NT2/D1 (cell line): ENCODE data around the gene UIMC1.
"Not testable (repeated sequence)": the region's sequence is repeated elsewhere in the genome, so short reads cannot be mapped to it uniquely, and the experiment has no call there.

ENCODE experiments used
- DNase-seq: peaks from one replicate; pipeline ENCODE4 v3.0.0-alpha.2; 2011; ENCODE audit warnings: low read depth, low spot score
- H3K27me3 ChIP-seq: 2 replicates; pipeline ENCODE4 v1.6.0; 2011; ENCODE audit warnings: mild to moderate bottlenecking; ENCODE audit not compliant: insufficient read length, insufficient read depth
- H3K36me3 ChIP-seq: 2 replicates; pipeline ENCODE4 v1.6.1; 2011; ENCODE audit warnings: mild to moderate bottlenecking, low read length, mixed read lengths; ENCODE audit not compliant: insufficient read depth, insufficient read length
- H3K4me1 ChIP-seq: 2 replicates; pipeline ENCODE4 v1.5.1; 2011; ENCODE audit not compliant: insufficient read depth, insufficient read length
- H3K4me3 ChIP-seq: 2 replicates; pipeline ENCODE4 v1.5.1; 2011; ENCODE audit warnings: low read depth; ENCODE audit not compliant: insufficient read length
- H3K9ac ChIP-seq: 2 replicates; pipeline ENCODE4 v1.6.0; 2011; ENCODE audit warnings: low read depth; ENCODE audit not compliant: insufficient read length
- H3K9me3 ChIP-seq: 2 replicates; pipeline ENCODE4 v1.5.1; 2011; ENCODE audit warnings: mild to moderate bottlenecking, low read length; ENCODE audit not compliant: insufficient read depth
- SUZ12 ChIP-seq: IDR thresholded peaks from 2 replicates; pipeline ENCODE4 v1.6.1; 2011; ENCODE audit not compliant: insufficient read length, insufficient read depth; ENCODE audit errors: extremely low read depth
- YY1 ChIP-seq: IDR thresholded peaks from 2 replicates; pipeline ENCODE4 v1.6.1; 2011; ENCODE audit not compliant: insufficient read length, insufficient read depth
- ZNF274 ChIP-seq: IDR thresholded peaks from 2 replicates; pipeline ENCODE4 v1.6.1; 2011; ENCODE audit warnings: mild to moderate bottlenecking, low read depth, low read length

Gene UIMC1

GRCh38 chr5:176876506-176877431 is 129.8 kb downstream of the UIMC1 start:
- Histone ChIP-seq H3K27me3 (peaks cover 7% of the 10 kb centered on the region), H3K9ac (no peak overlapping the region), H3K9me3 (no peaks in the 10 kb centered on the region), H3K4me1 (peaks cover 11% of the 10 kb centered on the region), H3K4me3 (no peak overlapping the region), H3K36me3 (no peaks in the 10 kb centered on the region)
- no peak for DNase-seq
- TF ChIP-seq ZNF274: no peak
- no peak for TF ChIP-seq YY1
- TF ChIP-seq SUZ12: no peak

GRCh38 chr5:176875783-176876505 is 130.6 kb downstream of the UIMC1 start:
- H3K9me3 ChIP-seq: no peaks in the 10 kb centered on the region
- TF ChIP-seq SUZ12 (no peak), ZNF274 (no peak), YY1 (no peak)
- peaks cover 7% of the 10 kb centered on the region for H3K27me3 ChIP-seq
- H3K4me1 ChIP-seq: peaks cover 11% of the 10 kb centered on the region
- H3K9ac ChIP-seq: no peak overlapping the region
- DNase-seq: no peak
- H3K36me3 ChIP-seq: no peaks in the 10 kb centered on the region
- H3K4me3 ChIP-seq: no peak overlapping the region

GRCh38 chr5:176875014-176875550 is 131.5 kb downstream of the UIMC1 start:
- no peak overlapping the region for H3K4me3 ChIP-seq
- H3K9ac ChIP-seq: no peak overlapping the region
- peaks cover 7% of the 10 kb centered on the region for H3K27me3 ChIP-seq
- H3K9me3 ChIP-seq: no peaks in the 10 kb centered on the region
- H3K36me3 ChIP-seq: no peaks in the 10 kb centered on the region
- no peak for TF ChIP-seq YY1
- no peak for TF ChIP-seq ZNF274
- no peak for TF ChIP-seq SUZ12
- no peak for DNase-seq
- H3K4me1 ChIP-seq: peaks cover 14% of the 10 kb centered on the region

DNA sequence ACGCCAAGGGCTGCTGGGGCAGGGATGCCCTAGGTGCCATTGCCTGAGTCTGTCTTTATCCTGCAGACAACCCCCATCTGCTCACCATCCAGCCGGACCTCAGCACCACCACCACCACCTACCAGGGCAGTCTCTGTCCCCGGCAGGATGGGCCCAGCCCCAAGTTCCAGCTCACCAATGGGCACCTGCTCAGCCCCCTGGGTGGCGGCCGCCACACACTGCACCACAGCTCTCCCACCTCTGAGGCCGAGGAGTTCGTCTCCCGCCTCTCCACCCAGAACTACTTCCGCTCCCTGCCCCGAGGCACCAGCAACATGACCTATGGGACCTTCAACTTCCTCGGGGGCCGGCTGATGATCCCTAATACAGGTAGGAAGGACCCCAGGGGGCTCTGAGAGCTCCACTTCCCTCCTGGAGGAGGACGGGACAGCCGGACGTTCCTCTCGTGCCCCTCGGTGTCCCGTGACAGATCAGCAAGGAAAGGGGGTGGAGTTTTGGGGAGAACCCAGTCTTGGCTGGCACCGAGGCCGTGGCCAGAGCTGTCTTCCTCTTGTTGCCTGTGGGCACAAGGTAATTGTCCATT is 132.3 kb downstream of the UIMC1 start:
- DNase-seq: no peak
- H3K9ac ChIP-seq: no peak overlapping the region
- peaks cover 18% of the 10 kb centered on the region for H3K4me1 ChIP-seq
- no peaks in the 10 kb centered on the region for H3K9me3 ChIP-seq
- H3K4me3 ChIP-seq: no peak overlapping the region
- no peaks in the 10 kb centered on the region for H3K36me3 ChIP-seq
- H3K27me3 ChIP-seq: peaks cover 7% of the 10 kb centered on the region
- TF ChIP-seq SUZ12 (no peak), YY1 (no peak), ZNF274 (no peak)

GRCh38 chr5:176873541-176874172 is 132.9 kb downstream of the UIMC1 start:
- H3K9me3 ChIP-seq: no peaks in the 10 kb centered on the region
- DNase-seq: no peak
- H3K4me3 ChIP-seq: no peak overlapping the region
- no peak for TF ChIP-seq YY1
- no peak for TF ChIP-seq SUZ12
- TF ChIP-seq ZNF274: no peak
- H3K27me3 ChIP-seq: peaks cover 7% of the 10 kb centered on the region
- peaks cover 18% of the 10 kb centered on the region for H3K4me1 ChIP-seq
- H3K9ac ChIP-seq: no peak overlapping the region
- H3K36me3 ChIP-seq: no peaks in the 10 kb centered on the region

GRCh38 chr5:176873011-176873410 is 133.6 kb downstream of the UIMC1 start:
- not testable (repeated sequence) for H3K4me3 ChIP-seq, H3K9me3 ChIP-seq, H3K36me3 ChIP-seq, H3K9ac ChIP-seq, DNase-seq, H3K27me3 ChIP-seq
- peaks cover 15% of the 10 kb centered on the region for H3K4me1 ChIP-seq

- not testable (repeated sequence) for H3K9me3 ChIP-seq, H3K4me3 ChIP-seq, H3K27me3 ChIP-seq, H3K36me3 ChIP-seq, DNase-seq, H3K9ac ChIP-seq
- H3K4me1 ChIP-seq: peaks cover 12% of the 10 kb centered on the region
These were observed 134.0 kb downstream of the UIMC1 start for GRCh38 chr5:176872586-176872985.

DNA sequence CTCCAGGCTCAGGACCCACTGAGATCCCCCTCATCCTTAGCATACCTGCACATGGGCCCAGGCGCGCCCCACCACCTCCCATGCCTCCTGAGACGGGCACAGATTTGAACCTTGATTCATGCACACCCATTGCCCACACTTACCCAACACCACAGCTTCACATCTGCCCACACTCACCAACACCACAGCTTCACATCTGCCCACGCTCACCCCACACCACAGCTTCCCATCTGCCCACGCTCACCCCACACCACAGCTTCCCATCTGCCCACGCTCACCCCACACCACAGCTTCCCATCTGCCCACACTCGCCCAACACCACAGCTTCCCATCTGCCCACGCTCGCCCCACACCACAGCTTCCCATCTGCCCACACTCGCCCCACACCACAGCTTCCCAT is 135.9 kb downstream of the UIMC1 start:
- H3K4me1 ChIP-seq: peaks cover 14% of the 10 kb centered on the region
- H3K36me3 ChIP-seq, H3K9me3 ChIP-seq, H3K4me3 ChIP-seq, H3K9ac ChIP-seq, DNase-seq, H3K27me3 ChIP-seq: not testable (repeated sequence)
